Measurements from ENCODE around the gene GKAP1.
A peak's percentile ranks its signal among the peaks of the same experiment; 100 is the strongest.
"Not testable (repeated sequence)": the region's sequence is repeated elsewhere in the genome, so short reads cannot be mapped to it uniquely, and the experiment has no call there.

The GKAP1 gene

GRCh38 chr9:83817356-83818278 lies at the start of gene GKAP1:
TSS of gene GKAP1 (minus strand) at chr9:83817769. CDS start at chr9:83806517, 11,252 bp downstream.
- DNase-seq (ENCODE audit: low read depth) = peak; percentile 28

DNA sequence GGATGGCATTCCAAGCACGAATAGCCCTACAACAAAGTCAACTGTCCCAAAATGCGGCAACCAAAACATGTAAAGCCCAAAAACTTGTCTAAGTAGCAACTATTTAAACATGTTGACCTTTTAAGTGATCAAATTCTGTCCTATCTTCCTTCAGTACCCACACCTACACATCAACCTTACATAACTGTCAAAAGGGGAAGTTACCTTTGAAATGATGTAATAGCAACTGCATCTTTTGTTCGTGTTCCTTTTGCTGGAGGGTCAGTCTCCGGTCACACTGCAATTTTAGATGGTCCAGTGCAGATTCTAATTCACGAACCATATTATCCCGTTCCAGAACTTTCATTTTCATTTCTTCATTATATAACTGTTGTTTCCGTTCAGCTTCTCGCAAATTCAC lies 32.3 kb upstream of the GKAP1 start:
- DNase-seq (ENCODE audit: low read depth) = not testable (repeated sequence)

DNA sequence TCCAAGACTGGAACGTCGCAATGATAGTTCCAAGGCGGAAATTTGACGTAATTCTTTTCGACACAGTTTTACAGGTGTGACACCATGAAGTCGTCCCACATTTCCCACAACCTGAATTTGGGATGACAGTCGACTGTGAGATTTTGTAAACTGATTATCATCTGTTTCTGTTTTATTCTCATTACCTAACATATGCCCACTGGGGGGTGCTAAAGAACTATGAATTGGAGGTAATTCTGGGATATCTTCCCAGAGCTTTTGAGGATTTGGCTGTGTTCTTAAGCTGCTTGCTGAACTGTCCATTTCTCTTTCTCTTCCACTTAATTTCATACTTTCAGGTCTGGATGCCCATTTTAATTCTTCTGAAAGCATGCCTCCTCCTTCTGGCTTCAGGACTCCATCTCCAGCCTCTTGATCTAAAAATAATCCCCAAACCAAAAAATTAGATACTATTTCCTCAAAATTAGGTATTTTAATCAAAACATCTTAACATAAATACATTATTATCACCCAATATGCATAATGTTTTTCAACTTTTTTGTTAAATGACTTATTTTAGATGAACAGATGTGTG lies 19.6 kb upstream of the GKAP1 start:
- not testable (repeated sequence) for DNase-seq (ENCODE audit: low read depth)

- DNase-seq (ENCODE audit: low read depth) = not testable (repeated sequence)
Observed at GRCh38 chr9:83830426-83831071, 13.0 kb upstream of the GKAP1 start.

- not testable (repeated sequence) for DNase-seq (ENCODE audit: low read depth)
Observed at GRCh38 chr9:83824986-83825623, 7.5 kb upstream of the GKAP1 start.

DNA sequence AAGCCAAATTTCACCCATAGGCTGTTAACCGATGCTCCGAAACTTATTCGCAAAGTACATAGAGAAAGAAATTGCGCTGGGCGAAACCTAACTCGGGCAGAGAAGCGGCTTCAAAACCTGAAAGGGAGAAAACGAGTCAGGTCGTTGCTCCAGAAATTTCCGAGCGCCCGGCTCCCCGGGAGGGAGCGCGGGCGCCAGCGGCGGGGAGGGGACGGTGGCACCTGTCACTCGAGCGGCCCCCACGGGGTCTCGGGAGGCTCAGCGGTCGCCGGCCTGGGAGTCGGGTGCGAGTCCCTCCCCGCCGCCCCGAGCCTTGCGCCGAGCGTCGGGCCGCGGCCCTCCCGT lies 586 bp downstream of the GKAP1 start:
- DNase-seq (ENCODE audit: low read depth) = not testable (repeated sequence)

GRCh38 chr9:83815120-83815519 lies 2.4 kb downstream of the GKAP1 start:
- DNase-seq (ENCODE audit: low read depth) = not testable (repeated sequence)

- DNase-seq (ENCODE audit: low read depth) = not testable (repeated sequence)
Observed at GRCh38 chr9:83809213-83809612, 8.4 kb downstream of the GKAP1 start.

DNA sequence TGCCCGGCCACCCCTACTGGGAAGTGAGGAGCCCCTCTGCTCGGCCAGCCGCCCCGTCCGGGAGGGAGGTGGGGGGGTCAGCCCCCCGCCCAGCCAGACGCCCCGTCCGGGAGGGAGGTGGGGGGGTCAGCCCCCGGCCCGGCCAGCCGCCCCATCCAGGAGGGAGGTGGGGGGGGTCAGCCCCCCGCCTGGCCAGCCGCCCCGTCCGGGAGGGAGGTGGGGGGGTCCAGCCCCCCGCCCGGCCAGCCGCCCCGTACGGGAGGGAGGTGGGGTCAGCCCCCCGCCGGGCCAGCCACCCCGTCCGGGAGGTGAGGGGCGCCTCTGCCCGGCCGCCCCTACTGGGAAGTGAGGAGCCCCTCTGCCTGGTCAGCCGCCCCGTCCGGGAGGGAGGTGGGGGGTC lies 13.1 kb downstream of the GKAP1 start:
- DNase-seq (ENCODE audit: low read depth) = not testable (repeated sequence)

GRCh38 chr9:83803941-83804340 lies 13.6 kb downstream of the GKAP1 start:
- DNase-seq (ENCODE audit: low read depth) = not testable (repeated sequence)

DNA sequence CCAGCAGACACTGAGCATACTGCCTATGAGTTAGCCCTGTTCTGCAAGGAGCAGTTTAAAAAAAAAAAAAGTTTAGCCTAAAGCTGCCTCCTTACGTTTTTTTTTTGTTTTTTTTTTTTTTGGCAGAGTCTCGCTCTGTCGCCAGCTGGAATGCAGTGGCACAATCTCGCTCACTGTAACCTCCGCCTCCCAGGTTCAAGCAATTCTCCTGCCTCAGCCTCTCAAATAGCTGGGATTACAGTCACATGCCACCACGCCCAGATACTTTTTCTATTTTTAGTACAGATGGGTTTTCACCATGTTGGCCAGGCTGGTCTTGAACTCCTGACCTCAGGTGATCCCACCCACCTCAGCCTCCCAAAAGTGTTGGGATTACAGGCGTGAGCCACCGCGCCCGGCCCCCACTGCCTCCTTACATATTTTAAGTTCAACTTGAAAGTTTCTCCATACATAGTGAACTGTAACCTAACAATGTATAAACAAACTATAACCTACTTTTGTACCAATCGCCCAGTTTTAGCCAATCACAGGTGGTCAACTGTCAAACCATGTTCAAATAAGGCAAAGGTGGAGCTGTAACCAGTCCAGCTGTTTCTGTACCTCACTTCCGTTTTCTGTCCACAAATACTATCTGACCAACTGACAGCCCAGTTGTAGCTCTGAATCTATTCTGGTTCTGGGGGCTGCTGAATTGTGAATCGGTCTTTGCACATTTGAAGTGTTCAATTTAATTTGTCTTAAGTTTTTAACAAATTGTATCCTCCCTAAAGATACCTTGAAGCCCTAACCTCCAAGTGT lies 17.1 kb downstream of the GKAP1 start:
- DNase-seq (ENCODE audit: low read depth) = no peak

- DNase-seq (ENCODE audit: low read depth) = no peak
Observed at GRCh38 chr9:83794051-83794450, 23.5 kb downstream of the GKAP1 start.

GRCh38 chr9:83792746-83793145 lies 24.8 kb downstream of the GKAP1 start:
- no peak for DNase-seq (ENCODE audit: low read depth)

- DNase-seq (ENCODE audit: low read depth) = no peak
Observed at GRCh38 chr9:83778164-83778563, 39.4 kb downstream of the GKAP1 start.

DNA sequence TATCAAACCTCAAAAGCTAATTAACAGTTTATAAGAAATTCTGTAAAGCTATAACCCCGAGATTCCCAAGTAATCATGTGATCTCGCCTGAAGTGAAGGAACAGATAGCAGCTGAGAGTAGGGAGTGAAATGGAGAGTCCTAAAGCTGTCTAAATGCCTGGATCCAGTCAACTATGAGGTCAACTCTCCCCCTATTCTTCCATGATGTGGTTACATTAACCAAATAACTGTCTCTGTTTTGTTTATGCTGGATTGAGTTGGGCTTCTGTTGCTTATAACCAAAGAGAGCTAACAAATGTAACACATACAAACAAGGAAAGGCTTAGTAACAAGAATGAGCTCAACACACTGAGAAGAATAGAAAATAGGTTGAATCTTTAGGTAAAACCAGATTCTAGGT lies 41.6 kb downstream of the GKAP1 start:
- no peak for DNase-seq (ENCODE audit: low read depth)

GRCh38 chr9:83772860-83773259 lies 44.7 kb downstream of the GKAP1 start:
- DNase-seq (ENCODE audit: low read depth) = no peak

DNA sequence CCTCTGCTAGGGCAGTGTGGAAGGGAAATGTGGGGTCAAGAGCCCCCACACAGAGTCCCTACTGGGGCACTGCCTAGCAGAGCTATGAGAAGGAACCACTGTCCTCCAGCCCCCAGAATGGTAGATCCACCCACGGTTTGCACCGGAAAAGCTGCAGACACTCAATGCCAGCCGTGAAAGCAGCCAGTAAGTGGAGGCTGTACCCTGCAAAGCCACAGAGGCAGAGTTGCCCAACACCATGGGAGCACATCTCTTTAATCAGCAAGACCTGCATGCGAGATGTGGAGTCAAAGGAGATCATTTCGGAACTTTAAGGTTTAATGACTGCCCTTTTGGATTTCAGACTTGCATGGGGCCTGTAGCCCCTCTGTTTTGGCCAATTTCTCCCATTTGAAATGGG lies 52.2 kb downstream of the GKAP1 start:
- DNase-seq (ENCODE audit: low read depth) = no peak

- DNase-seq (ENCODE audit: low read depth) = no peak
Observed at GRCh38 chr9:83754383-83754977, 63.1 kb downstream of the GKAP1 start.

DNA sequence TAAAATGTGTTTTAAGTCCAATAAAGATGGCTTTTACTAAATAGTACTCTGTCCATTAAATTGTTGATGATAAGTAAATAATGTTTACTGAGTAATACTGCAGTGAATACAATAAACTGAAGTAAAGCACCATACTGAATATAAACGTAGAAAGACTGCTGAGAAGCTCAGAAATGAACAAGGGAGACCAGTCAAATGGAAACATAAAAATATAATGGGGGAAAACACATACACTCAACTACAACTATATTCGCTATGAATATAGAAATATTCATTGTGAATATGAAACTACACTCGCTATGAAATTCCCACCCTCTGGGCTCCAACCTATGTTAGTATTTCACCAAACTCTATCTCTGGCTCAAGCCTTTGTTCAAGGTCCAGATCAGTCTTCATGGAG lies 67.9 kb downstream of the GKAP1 start:
- no peak for DNase-seq (ENCODE audit: low read depth)

DNA sequence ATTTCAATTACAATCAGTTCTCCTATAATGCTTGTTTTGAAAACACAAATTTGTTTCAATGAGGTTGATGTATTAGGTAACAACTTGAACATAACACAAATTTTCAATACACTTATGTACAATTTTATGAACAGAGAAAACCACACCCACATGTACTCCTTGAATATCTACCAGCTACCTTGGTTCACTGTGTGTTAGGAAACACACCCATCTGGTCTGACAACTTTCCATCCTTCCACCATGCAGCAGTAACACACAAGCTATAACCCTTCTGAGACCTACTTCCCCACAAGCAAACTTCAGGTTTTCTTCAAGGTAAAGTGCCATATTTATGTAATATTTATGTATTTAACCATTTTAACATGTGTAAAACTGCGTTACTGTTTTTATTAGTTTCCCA lies 73.4 kb downstream of the GKAP1 start:
- no peak for DNase-seq (ENCODE audit: low read depth)

GRCh38 chr9:83733739-83734138 lies 83.8 kb downstream of the GKAP1 start:
- DNase-seq (ENCODE audit: low read depth) = no peak
